ENCODE results near the gene CHKB. TPM values are rescaled to one million over a fixed set of nuclear protein-coding genes. Genes with fewer than 3 reads are reported as not detected.
A peak's percentile ranks its signal among the peaks of the same experiment; 100 is the strongest.

The CHKB gene
- total RNA-seq, 1 experiment from 2014 or later = 77.8 TPM

- Histone ChIP-seq H4K20me1 (ENCODE audit: insufficient read depth, low read depth, low read length) (no peaks in the 10 kb centered on the region), H3K4me2 (ENCODE audit: low read depth, low read length, poor library complexity, severe bottlenecking) (no peak overlapping the region), H3K27ac (ENCODE audit: low read length) (no peak overlapping the region), H3K9me3 (ENCODE audit: low read length) (no peaks in the 10 kb centered on the region), H3K9me2 (replicated peaks; ENCODE audit: insufficient read depth, low read length) (no peaks in the 10 kb centered on the region), H3K4me1 (ENCODE audit: low read length) (no peaks in the 10 kb centered on the region), H2AFZ (ENCODE audit: low read length) (no peak overlapping the region), H3K27me3 (ENCODE audit: low read length) (no peaks in the 10 kb centered on the region), H3K36me3 (ENCODE audit: insufficient read depth, low read length) (0 out of 2 replicates have a peak, but pooled peaks cover 2% of the 10 kb centered on the region), H3K4me3 (ENCODE audit: low read length) (no peak overlapping the region), H3K79me2 (ENCODE audit: low read length) (no peaks in the 10 kb centered on the region), H3K9ac (ENCODE audit: low read length) (no peak overlapping the region)
- no peak for DNase-seq
Observed at GRCh38 chr22:50597097-50597496, 14.4 kb upstream of the CHKB start.

- H3K9me2 ChIP-seq (replicated peaks; ENCODE audit: insufficient read depth, low read length) = no peaks in the 10 kb centered on the region
- H3K4me2 ChIP-seq (ENCODE audit: low read depth, low read length, poor library complexity, severe bottlenecking) = no peak overlapping the region
- no peak overlapping the region for H3K9ac ChIP-seq (ENCODE audit: low read length)
- H3K79me2 ChIP-seq (ENCODE audit: low read length) = no peaks in the 10 kb centered on the region
- no peaks in the 10 kb centered on the region for H3K4me1 ChIP-seq (ENCODE audit: low read length)
- H4K20me1 ChIP-seq (ENCODE audit: insufficient read depth, low read depth, low read length) = no peaks in the 10 kb centered on the region
- H3K27ac ChIP-seq (ENCODE audit: low read length) = no peak overlapping the region
- H3K9me3 ChIP-seq (ENCODE audit: low read length) = no peaks in the 10 kb centered on the region
- peaks cover 2% of the 10 kb centered on the region; the same call in 1 of the 2 replicates for H3K36me3 ChIP-seq (ENCODE audit: insufficient read depth, low read length)
- no peak overlapping the region for H2AFZ ChIP-seq (ENCODE audit: low read length)
- no peaks in the 10 kb centered on the region for H3K27me3 ChIP-seq (ENCODE audit: low read length)
- H3K4me3 ChIP-seq (ENCODE audit: low read length) = no peak overlapping the region
- no peak for DNase-seq
Observed at GRCh38 chr22:50595189-50595588, 12.5 kb upstream of the CHKB start.

- Histone ChIP-seq H2AFZ (ENCODE audit: low read length) (no peak overlapping the region), H3K27ac (ENCODE audit: low read length) (no peak overlapping the region), H3K4me1 (ENCODE audit: low read length) (peaks cover 7% of the 10 kb centered on the region), H3K4me2 (ENCODE audit: low read depth, low read length, poor library complexity, severe bottlenecking) (no peak overlapping the region), H3K9me2 (replicated peaks; ENCODE audit: insufficient read depth, low read length) (no peaks in the 10 kb centered on the region), H3K27me3 (ENCODE audit: low read length) (no peaks in the 10 kb centered on the region), H3K9ac (ENCODE audit: low read length) (no peak overlapping the region), H3K9me3 (ENCODE audit: low read length) (no peaks in the 10 kb centered on the region), H3K4me3 (ENCODE audit: low read length) (no peak overlapping the region), H4K20me1 (ENCODE audit: insufficient read depth, low read depth, low read length) (no peaks in the 10 kb centered on the region), H3K79me2 (ENCODE audit: low read length) (peaks cover 14% of the 10 kb centered on the region), H3K36me3 (ENCODE audit: insufficient read depth, low read length) (no peaks in the 10 kb centered on the region; the same call in 1 of the 2 replicates)
- DNase-seq = no peak
Observed at GRCh38 chr22:50587407-50587806, 4.8 kb upstream of the CHKB start.

GRCh38 chr22:50586416-50586815 is 3.8 kb upstream of the CHKB start:
- Histone ChIP-seq H3K9me2 (replicated peaks; ENCODE audit: insufficient read depth, low read length) (no peaks in the 10 kb centered on the region), H3K27me3 (ENCODE audit: low read length) (no peaks in the 10 kb centered on the region), H3K36me3 (ENCODE audit: insufficient read depth, low read length) (no peaks in the 10 kb centered on the region; the same call in 1 of the 2 replicates), H3K4me2 (ENCODE audit: low read depth, low read length, poor library complexity, severe bottlenecking) (no peak overlapping the region), H3K4me1 (ENCODE audit: low read length) (peaks cover 12% of the 10 kb centered on the region), H3K27ac (ENCODE audit: low read length) (no peak overlapping the region), H4K20me1 (ENCODE audit: insufficient read depth, low read depth, low read length) (no peaks in the 10 kb centered on the region), H3K4me3 (ENCODE audit: low read length) (no peak overlapping the region), H3K9ac (ENCODE audit: low read length) (no peak overlapping the region), H3K9me3 (ENCODE audit: low read length) (no peaks in the 10 kb centered on the region), H2AFZ (ENCODE audit: low read length) (no peak overlapping the region), H3K79me2 (ENCODE audit: low read length) (peaks cover 22% of the 10 kb centered on the region)
- no peak for DNase-seq

GRCh38 chr22:50585781-50586180 is 3.1 kb upstream of the CHKB start:
- Histone ChIP-seq H4K20me1 (ENCODE audit: insufficient read depth, low read depth, low read length) (no peaks in the 10 kb centered on the region), H3K4me3 (ENCODE audit: low read length) (no peak overlapping the region), H3K4me1 (ENCODE audit: low read length) (peaks cover 18% of the 10 kb centered on the region), H3K9me2 (replicated peaks; ENCODE audit: insufficient read depth, low read length) (no peaks in the 10 kb centered on the region), H3K36me3 (ENCODE audit: insufficient read depth, low read length) (no peaks in the 10 kb centered on the region), H3K79me2 (ENCODE audit: low read length) (peaks cover 27% of the 10 kb centered on the region), H3K9me3 (ENCODE audit: low read length) (no peaks in the 10 kb centered on the region), H2AFZ (ENCODE audit: low read length) (no peak overlapping the region), H3K4me2 (ENCODE audit: low read depth, low read length, poor library complexity, severe bottlenecking) (no peak overlapping the region), H3K27me3 (ENCODE audit: low read length) (no peaks in the 10 kb centered on the region), H3K9ac (ENCODE audit: low read length) (no peak overlapping the region), H3K27ac (ENCODE audit: low read length) (no peak overlapping the region)
- no peak for DNase-seq

- Histone ChIP-seq H3K9me2 (replicated peaks; ENCODE audit: insufficient read depth, low read length) (no peaks in the 10 kb centered on the region), H3K9ac (ENCODE audit: low read length) (no peak overlapping the region), H3K4me3 (ENCODE audit: low read length) (no peak overlapping the region), H3K4me1 (ENCODE audit: low read length) (peaks cover 18% of the 10 kb centered on the region), H3K9me3 (ENCODE audit: low read length) (no peaks in the 10 kb centered on the region), H3K36me3 (ENCODE audit: insufficient read depth, low read length) (peaks cover 2% of the 10 kb centered on the region; the same call in 1 of the 2 replicates), H3K4me2 (ENCODE audit: low read depth, low read length, poor library complexity, severe bottlenecking) (no peak overlapping the region), H2AFZ (ENCODE audit: low read length) (no peak overlapping the region), H3K27ac (ENCODE audit: low read length) (no peak overlapping the region), H3K79me2 (ENCODE audit: low read length) (peaks cover 32% of the 10 kb centered on the region), H4K20me1 (ENCODE audit: insufficient read depth, low read depth, low read length) (no peaks in the 10 kb centered on the region), H3K27me3 (ENCODE audit: low read length) (no peaks in the 10 kb centered on the region)
- no peak for DNase-seq
Observed at GRCh38 chr22:50585238-50585637, 2.6 kb upstream of the CHKB start.

- Histone ChIP-seq H4K20me1 (ENCODE audit: insufficient read depth, low read depth, low read length) (no peaks in the 10 kb centered on the region), H3K9ac (ENCODE audit: low read length) (peak overlapping the region; percentile 77), H3K27ac (ENCODE audit: low read length) (peak overlapping the region; percentile 57; the same call in 1 of the 2 replicates), H3K36me3 (ENCODE audit: insufficient read depth, low read length) (peaks cover 10% of the 10 kb centered on the region; the same call in 1 of the 2 replicates), H2AFZ (ENCODE audit: low read length) (no peak overlapping the region), H3K4me2 (ENCODE audit: low read depth, low read length, poor library complexity, severe bottlenecking) (peak overlapping the region; percentile 95), H3K9me3 (ENCODE audit: low read length) (no peaks in the 10 kb centered on the region), H3K79me2 (ENCODE audit: low read length) (peaks cover 32% of the 10 kb centered on the region), H3K4me1 (ENCODE audit: low read length) (peaks cover 18% of the 10 kb centered on the region), H3K9me2 (replicated peaks; ENCODE audit: insufficient read depth, low read length) (no peaks in the 10 kb centered on the region), H3K4me3 (ENCODE audit: low read length) (peak overlapping the region; percentile 72), H3K27me3 (ENCODE audit: low read length) (no peaks in the 10 kb centered on the region)
- DNase-seq = no peak
Observed at GRCh38 chr22:50584106-50585096, 1.8 kb upstream of the CHKB start.

- Histone ChIP-seq H3K9me3 (ENCODE audit: low read length) (no peaks in the 10 kb centered on the region), H3K27me3 (ENCODE audit: low read length) (no peaks in the 10 kb centered on the region), H3K79me2 (ENCODE audit: low read length) (peaks cover 32% of the 10 kb centered on the region), H4K20me1 (ENCODE audit: insufficient read depth, low read depth, low read length) (no peaks in the 10 kb centered on the region), H3K4me1 (ENCODE audit: low read length) (peaks cover 18% of the 10 kb centered on the region), H3K4me3 (ENCODE audit: low read length) (peak overlapping the region; percentile 72), H3K4me2 (ENCODE audit: low read depth, low read length, poor library complexity, severe bottlenecking) (peak overlapping the region; percentile 95), H2AFZ (ENCODE audit: low read length) (no peak overlapping the region), H3K9me2 (replicated peaks; ENCODE audit: insufficient read depth, low read length) (no peaks in the 10 kb centered on the region), H3K9ac (ENCODE audit: low read length) (peak overlapping the region; percentile 77), H3K36me3 (ENCODE audit: insufficient read depth, low read length) (peaks cover 10% of the 10 kb centered on the region; the same call in 1 of the 2 replicates), H3K27ac (ENCODE audit: low read length) (peak overlapping the region; percentile 57; the same call in 1 of the 2 replicates)
- DNase-seq = no peak
Observed at GRCh38 chr22:50583294-50583861, 729 bp upstream of the CHKB start.

Measured in Karpas-422 (cell line).